GM21529 (cell line): ENCODE results near the gene NAP1L2.
"Not testable (repeated sequence)": the region's sequence is repeated elsewhere in the genome, so short reads cannot be mapped to it uniquely, and the experiment has no call there.

Experiments
- ATAC-seq: cut with Tn5 transposase; IDR thresholded peaks from one replicate; pipeline ENCODE4 v1.9.1; 2021; ENCODE audit not compliant: unreplicated experiment

The NAP1L2 gene

GRCh38 chrX:73214426-73215094, at the start of gene NAP1L2:
TSS of gene NAP1L2 (minus strand) at chrX:73214851. CDS start at chrX:73214492, 359 bp downstream.
- ATAC-seq, result peak; percentile 86

GRCh38 chrX:73262991-73263390, 48.3 kb upstream of the NAP1L2 start:
- ATAC-seq, result no peak

GRCh38 chrX:73239242-73239641, 24.6 kb upstream of the NAP1L2 start:
- no peak for ATAC-seq

- ATAC-seq, result no peak
These were observed 3.0 kb upstream of the NAP1L2 start for GRCh38 chrX:73217621-73218020.

GRCh38 chrX:73215246-73215645, 595 bp upstream of the NAP1L2 start:
- ATAC-seq, result no peak

GRCh38 chrX:73213734-73214425, 771 bp downstream of the NAP1L2 start:
- ATAC-seq, result no peak

GRCh38 chrX:73206366-73206765, 8.3 kb downstream of the NAP1L2 start:
- no peak for ATAC-seq

GRCh38 chrX:73182502-73183114, 32.0 kb downstream of the NAP1L2 start:
- ATAC-seq, result no peak

- ATAC-seq, result not testable (repeated sequence)
These were observed 45.7 kb downstream of the NAP1L2 start for GRCh38 chrX:73168945-73169344.
